Ammon's horn (tissue), 1 donor: ENCODE measurements around the gene CACTIN.
"Not testable (repeated sequence)": the region's sequence is repeated elsewhere in the genome, so short reads cannot be mapped to it uniquely, and the experiment has no call there.

ENCODE experiments used
- DNase-seq: peaks from one replicate; pipeline ENCODE4 v3.0.0-alpha.2; 2016; ENCODE audit warnings: low spot score

The CACTIN gene

DNA sequence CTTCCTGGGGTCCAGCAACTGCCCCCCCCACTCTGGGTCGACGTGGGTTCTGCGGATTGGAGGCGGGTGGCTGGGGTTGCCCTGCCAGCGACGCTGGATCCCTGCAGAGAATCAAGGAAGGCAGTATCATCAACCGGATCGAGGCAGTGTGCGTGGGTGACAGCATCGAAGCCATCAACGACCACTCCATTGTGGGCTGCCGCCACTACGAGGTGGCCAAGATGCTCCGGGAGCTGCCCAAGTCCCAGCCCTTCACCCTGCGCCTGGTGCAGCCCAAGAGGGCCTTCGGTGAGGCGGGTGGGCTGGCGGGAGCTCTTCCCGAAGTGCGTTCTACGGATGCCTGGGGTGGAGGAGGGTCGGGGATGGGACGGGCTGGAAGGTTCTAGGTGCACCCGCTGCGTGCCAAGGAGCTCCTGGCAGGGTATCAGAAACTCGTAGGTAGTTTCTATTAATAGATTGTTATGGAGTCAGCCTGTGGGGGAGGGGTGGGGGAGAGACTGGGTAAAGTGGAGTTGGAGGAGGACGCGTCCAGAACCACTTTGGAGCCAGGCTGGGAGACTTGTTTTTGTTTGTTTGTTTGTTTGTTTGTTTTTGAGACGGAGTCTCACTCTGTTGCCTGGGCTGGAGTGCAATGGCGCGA is 39.8 kb downstream of the CACTIN start:
- DNase-seq, result no peak

- DNase-seq, result no peak
These were observed 40.4 kb downstream of the CACTIN start for GRCh38 chr19:3586127-3586626.

DNA sequence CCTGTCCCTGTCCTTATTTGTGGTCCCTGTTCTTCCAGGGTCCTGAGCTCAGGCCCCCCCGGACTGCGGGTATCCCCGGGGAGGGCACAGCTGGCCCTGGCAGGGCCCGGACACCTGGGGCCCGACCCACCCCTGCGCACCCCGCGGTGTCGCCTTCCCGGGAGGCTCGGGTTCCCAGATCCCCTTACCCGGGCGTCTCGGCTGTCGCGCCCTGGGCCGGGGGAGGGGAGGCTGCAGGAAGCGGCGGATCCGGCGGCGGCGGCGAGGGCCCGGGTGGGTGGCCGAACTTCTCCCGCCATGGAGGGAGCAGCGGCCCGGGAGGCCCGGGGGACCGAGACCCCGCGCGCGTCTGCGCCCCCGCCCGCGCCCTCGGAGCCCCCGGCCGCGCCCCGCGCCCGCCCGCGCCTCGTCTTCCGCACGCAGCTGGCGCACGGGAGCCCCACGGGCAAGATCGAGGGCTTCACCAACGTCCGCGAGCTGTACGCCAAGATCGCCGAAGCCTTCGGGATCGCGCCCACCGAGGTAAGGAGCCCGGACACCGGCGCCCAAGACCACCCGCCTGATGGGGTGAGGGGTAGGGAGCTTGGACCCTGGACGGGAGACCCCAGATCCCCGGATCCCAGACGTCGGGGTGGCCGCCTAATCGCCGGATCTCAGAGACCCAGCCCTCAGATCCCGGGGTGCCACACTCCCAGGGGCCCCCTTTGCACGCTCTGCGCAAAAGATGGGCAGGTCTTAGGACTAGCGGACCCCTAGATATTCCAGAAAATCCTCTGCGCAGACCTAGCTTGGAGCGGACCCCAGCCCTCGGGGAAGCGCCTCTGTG is 41.1 kb downstream of the CACTIN start, which contains the start of gene GIPC3:
Gene GIPC3 (plus strand): TSS at position 178 of the 826 bp plus-strand sequence. CDS start 120 bp downstream, at position 298.
- DNase-seq, result no peak

- not testable (repeated sequence) for DNase-seq
These were observed 42.4 kb downstream of the CACTIN start for GRCh38 chr19:3584036-3584802.

DNA sequence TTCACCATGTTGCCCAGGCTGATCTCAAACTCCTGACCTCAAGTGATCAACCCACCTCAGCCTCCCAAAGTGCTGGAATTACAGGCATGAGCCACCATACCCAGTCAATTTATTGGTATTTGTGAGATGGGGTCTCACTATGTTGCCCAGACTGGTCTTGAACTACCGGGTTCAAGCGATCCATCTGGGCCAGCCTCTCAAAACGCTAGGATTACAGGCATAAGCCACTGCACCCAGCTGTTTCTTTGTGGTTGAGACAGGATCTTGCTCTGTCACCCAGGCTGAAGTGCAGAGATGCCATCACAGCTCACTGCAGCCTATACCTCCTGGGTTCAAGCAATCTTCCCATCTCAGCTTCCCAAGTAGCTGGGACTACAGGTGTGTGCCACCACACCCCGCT is 44.8 kb downstream of the CACTIN start:
- not testable (repeated sequence) for DNase-seq

GRCh38 chr19:3580156-3580934 is 46.2 kb downstream of the CACTIN start:
- DNase-seq, result no peak

DNA sequence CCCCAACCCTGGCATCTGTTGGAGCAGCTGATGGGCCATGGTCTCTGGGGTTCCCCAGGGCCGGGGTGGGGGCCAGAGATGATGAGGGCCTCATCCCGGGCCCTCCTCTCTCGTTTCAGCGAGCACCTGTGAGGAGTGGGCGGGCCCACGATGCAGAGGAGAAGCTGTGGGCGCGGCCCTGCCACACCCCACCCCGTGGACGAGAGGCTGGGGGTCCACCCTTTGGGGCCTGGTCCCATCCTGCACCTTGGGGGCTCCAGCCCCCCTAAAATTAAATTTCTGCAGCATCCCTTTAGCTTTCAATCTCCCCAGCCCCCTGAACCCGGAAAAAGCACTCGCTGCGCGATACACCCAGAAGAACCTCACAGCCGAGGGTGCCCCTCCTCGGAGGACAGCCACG is 48.2 kb downstream of the CACTIN start:
- no peak for DNase-seq

DNA sequence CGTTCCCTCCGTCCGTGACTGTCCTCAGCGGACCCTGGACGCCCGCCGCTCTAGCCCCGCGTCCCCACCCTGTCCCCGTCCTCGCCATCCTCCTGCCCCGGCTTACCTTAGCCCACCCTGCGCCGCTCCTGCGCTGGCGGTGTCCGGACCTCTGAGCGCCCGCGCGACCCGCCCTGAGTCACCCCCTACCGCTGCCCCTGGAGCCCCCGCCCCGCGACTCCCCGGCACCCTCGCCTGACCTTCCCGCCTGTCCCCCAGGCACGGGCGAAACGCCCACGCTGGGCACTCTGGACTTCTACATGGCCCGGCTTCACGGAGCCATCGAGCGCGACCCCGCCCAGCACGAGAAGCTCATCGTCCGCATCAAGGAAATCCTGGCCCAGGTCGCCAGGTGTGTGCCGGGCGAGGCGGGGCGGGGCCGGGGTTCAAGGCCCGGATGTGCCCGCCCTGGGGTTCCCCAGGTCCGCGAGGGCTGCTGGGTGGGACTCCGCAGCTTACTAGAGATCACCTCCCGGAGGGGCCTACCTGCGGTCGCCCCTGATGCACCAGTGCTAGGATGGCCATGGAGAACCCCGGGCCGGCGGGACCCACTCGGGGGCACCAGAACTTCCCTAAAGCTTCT is 48.8 kb downstream of the CACTIN start:
- no peak for DNase-seq

- peak; percentile 72 for DNase-seq
These were observed 49.7 kb downstream of the CACTIN start for GRCh38 chr19:3576696-3577443.

DNA sequence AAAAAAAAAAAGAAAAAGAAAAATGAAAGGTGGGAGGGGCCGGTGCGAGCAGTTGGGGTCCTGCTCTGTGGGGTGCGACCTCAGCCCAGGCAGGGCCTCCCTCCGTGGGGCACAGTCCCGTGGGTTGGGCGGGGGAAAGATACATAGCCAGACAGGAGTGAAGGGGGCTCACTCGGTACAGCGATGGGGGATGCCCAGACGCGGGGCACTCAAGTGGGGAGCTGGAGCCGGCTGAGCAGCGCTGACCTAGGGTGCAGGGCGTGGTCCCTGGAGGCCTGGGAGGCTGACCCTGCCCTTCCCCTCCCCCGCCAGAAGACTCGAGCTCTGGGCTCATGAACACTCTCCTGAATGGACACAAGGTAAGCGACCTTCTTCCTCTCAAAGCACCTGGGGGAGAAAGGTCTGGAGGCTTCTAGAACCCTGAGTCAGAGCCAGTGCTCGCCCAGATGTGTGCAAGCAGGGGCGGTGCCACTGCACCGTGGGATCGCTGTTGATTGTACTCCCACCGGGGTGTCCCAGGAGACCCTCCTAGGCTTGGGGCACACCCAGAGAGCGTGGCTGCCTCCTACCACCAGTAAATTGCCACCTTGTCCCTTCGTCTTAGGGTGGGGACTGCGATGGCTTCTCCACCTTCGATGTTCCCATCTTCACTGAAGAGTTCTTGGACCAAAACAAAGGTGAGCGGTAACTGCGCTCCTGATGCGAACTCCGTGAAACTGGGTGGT is 50.5 kb downstream of the CACTIN start:
- DNase-seq, result no peak

- DNase-seq, result peak; percentile 45
These were observed 51.3 kb downstream of the CACTIN start for GRCh38 chr19:3575260-3575741.

DNA sequence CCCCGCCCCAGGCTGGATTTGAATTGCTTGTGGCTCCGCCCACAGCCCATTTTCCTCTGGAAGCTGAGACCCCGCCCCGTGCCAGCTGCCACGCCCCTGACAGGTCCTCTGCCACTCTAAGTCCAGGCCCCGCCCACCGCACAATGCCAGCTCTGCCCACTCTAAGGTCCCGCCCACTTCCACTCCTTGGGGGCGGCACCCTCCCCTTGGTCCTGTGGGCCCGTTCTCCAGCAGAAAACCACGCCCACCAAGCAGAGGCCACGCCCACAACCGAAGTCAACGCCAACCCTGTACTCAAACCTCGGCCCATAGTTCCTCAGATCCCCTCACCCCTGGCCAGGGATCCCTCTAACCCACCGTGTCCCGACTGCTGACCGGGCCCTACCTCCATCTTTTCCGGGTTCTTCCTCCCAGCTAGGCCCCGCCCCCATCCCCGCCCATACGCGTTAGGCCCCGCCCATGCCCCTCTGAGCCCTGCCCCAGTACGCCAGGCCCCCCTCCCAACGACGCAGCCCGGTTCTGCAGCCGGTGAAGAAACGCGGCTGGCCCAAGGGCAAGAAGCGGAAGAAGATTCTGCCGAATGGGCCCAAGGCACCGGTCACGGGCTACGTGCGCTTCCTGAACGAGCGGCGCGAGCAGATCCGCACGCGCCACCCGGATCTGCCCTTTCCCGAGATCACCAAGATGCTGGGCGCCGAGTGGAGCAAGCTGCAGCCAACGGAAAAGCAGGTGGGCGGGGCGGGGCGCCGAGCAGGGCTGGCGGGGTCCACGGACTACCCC is 52.5 kb downstream of the CACTIN start:
- peak; percentile 80 for DNase-seq

GRCh38 chr19:3573162-3573857 is 53.3 kb downstream of the CACTIN start:
- DNase-seq, result no peak

- DNase-seq, result no peak
These were observed 53.8 kb downstream of the CACTIN start, which contains the start of gene HMG20B for GRCh38 chr19:3572855-3573161. TSS of gene HMG20B (plus strand) at chr19:3572944. CDS start at chr19:3573310, 366 bp downstream.

- DNase-seq, result peak; percentile 100
These were observed 54.3 kb downstream of the CACTIN start for GRCh38 chr19:3572132-3572854.

- peak; percentile 83 for DNase-seq
These were observed 56.0 kb downstream of the CACTIN start for GRCh38 chr19:3570606-3571011.

DNA sequence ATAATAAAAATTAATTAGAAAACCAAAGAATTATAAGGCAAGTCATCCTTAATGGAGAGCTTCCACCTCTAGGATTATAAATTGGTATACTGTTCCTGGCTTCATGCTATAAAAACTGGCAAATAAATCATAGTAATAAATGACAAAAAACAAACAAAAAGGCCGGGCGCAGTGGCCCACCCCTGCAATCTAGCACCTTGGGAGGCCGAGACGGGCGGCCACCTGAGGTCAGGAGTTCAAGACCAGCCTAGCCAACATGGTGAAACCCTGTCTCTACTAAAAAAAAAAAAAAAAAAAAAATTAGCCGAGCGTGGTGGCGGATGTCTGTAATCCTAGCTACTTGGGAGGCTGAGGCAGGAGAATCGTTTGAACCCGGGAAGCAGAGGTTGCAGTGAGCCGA is 56.5 kb downstream of the CACTIN start:
- not testable (repeated sequence) for DNase-seq
